CD4-positive, CD25-positive, alpha-beta regulatory T cell (primary cell): ENCODE data around the gene GCAT. TPM values are rescaled to one million over a fixed set of nuclear protein-coding genes. Genes with fewer than 3 reads are reported as not detected.

ENCODE experiments used
- ATAC-seq, 2 donors: fragments of 150-1000 bp; cut with Tn5 transposase; one replicate each; pipeline ENCODE4 v1.10.0; 2021; ENCODE audit warnings: low read depth in 2 of 2, moderate number of reproducible peaks in 2 of 2, moderate library complexity in 1 of 2
- DNase-seq, 3 donors: peaks; one replicate each; pipeline versions ENCODE4 v3.0.0 to v3.0.0-alpha.2; 2012 to 2022; ENCODE audit warnings: mixed read lengths in 1 of 3
- H3K27ac ChIP-seq: one replicate; pipeline ENCODE4 v1.7.0; 2013; ENCODE audit warnings: mild to moderate bottlenecking, low read length; ENCODE audit not compliant: insufficient read depth, poor library complexity, severe bottlenecking
- H3K27me3 ChIP-seq: one replicate; pipeline ENCODE4 v1.7.0; 2013; ENCODE audit warnings: low read length; ENCODE audit not compliant: control insufficient read depth, insufficient read depth
- H3K36me3 ChIP-seq: one replicate; pipeline ENCODE4 v1.7.0; 2013; ENCODE audit warnings: mild to moderate bottlenecking, low read length, moderate library complexity; ENCODE audit not compliant: control insufficient read depth, insufficient read depth
- H3K4me1 ChIP-seq: 2 replicates; pipeline ENCODE4 v1.7.0; 2013; ENCODE audit warnings: mild to moderate bottlenecking, low read length; ENCODE audit not compliant: insufficient read depth, control insufficient read depth, poor library complexity, severe bottlenecking
- H3K4me3 ChIP-seq: one replicate; pipeline ENCODE4 v1.7.0; 2013; ENCODE audit warnings: low read depth, mild to moderate bottlenecking, low read length, moderate library complexity
- H3K9me3 ChIP-seq, 2 experiments: 1 replicate in 1 of 2; 2 replicates in 1 of 2; pipeline ENCODE4 v1.7.0; 2013; ENCODE audit warnings: low read length in 2 of 2, mild to moderate bottlenecking in 1 of 2, moderate library complexity in 1 of 2; ENCODE audit not compliant: control insufficient read depth in 2 of 2
- H3K27ac Mint-ChIP-seq, 3 donors: one replicate each; pipeline ENCODE4 v1.8.0; 2020 to 2022; ENCODE audit warnings: mild to moderate bottlenecking in 3 of 3, mixed read lengths in 3 of 3, moderate library complexity in 2 of 3
- H3K27me3 Mint-ChIP-seq: one replicate; pipeline ENCODE4 v1.8.0; 2022; ENCODE audit warnings: mild to moderate bottlenecking, mixed read lengths
- H3K36me3 Mint-ChIP-seq: one replicate; pipeline ENCODE4 v1.8.0; 2020; ENCODE audit warnings: mixed read lengths
- H3K4me1 Mint-ChIP-seq, 4 donors: one replicate each; pipeline ENCODE4 v1.8.0; 2020 to 2022; ENCODE audit warnings: mixed read lengths in 4 of 4, mild to moderate bottlenecking in 1 of 4
- H3K4me3 Mint-ChIP-seq, 4 donors: one replicate each; pipeline ENCODE4 v1.8.0; 2020 to 2022; ENCODE audit warnings: mild to moderate bottlenecking in 4 of 4, mixed read lengths in 4 of 4, moderate library complexity in 3 of 4
- H3K9me3 Mint-ChIP-seq, 7 donors: one replicate each; pipeline ENCODE4 v1.8.0; 2020 to 2022; ENCODE audit warnings: mixed read lengths in 7 of 7, mild to moderate bottlenecking in 3 of 7, moderate library complexity in 2 of 7
- polyA plus RNA-seq, 4 donors: library from polyadenylated mRNA; unstranded; fragments of 300-500 nt; fragmentation: Illumina TruSeq; gene quantifications; one replicate each; pipeline ENCODE4 v1.2.3, GENCODE V29; 2021
- total RNA-seq: library from RNA; stranded (reverse); gene quantifications from one replicate; pipeline ENCODE4 v1.2.3, GENCODE V29; 2022

The GCAT gene
- total and polyA plus RNA-seq, 5 donors from 2014 or later, result 0.45 to 2.0 (median 1.4) TPM

DNA sequence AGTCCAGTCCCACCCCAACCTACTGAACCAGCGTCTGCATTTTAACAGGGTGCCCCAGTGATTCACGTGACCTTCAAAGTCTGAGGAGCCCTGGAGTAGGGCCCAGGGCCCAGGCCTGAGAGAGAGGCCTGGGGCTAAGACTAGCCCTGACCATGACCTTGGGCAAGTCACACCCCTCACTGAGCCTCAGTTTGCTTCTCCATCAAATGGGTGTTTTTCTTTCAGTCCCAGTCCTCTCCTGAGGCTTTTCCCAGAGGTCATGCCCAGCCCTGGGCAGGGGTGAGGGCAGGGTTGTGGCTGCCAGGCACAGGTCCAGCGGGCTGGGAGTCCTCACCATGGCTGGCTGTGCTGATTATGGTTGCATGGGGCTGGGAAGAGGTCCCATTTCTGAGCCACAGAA is 33.0 kb upstream of the GCAT start:
- H3K36me3 ChIP-seq, result peaks cover 18% of the 10 kb centered on the region
- DNase-seq (no peak), ATAC-seq (no peak)
- Mint-ChIP-seq H3K4me1 (peaks cover 0 to 5% (median 0%) of the 10 kb centered on the region in 4 donors), H3K4me3 (no peak overlapping the region), H3K27ac (no peak overlapping the region), H3K27me3 (no peaks in the 10 kb centered on the region), H3K36me3 (peaks cover 14% of the 10 kb centered on the region), H3K9me3 (no peaks in the 10 kb centered on the region)
- no peaks in the 10 kb centered on the region for H3K27me3 ChIP-seq
- no peak overlapping the region for H3K4me3 ChIP-seq
- no peaks in the 10 kb centered on the region for H3K4me1 ChIP-seq
- H3K27ac ChIP-seq, result no peak overlapping the region
- no peaks in the 10 kb centered on the region for H3K9me3 ChIP-seq

- no peak for DNase-seq
- H3K4me3 ChIP-seq, result no peak overlapping the region
- Mint-ChIP-seq H3K9me3 (no peaks in the 10 kb centered on the region), H3K27me3 (no peaks in the 10 kb centered on the region), H3K4me1 (peaks cover 0 to 5% (median 0%) of the 10 kb centered on the region in 4 donors), H3K36me3 (peaks cover 11% of the 10 kb centered on the region), H3K4me3 (no peak overlapping the region), H3K27ac (peak overlapping the region in 1 of 3 donors; percentile 82)
- no peak for ATAC-seq
- no peaks in the 10 kb centered on the region for H3K4me1 ChIP-seq
- H3K36me3 ChIP-seq, result peaks cover 18% of the 10 kb centered on the region
- no peak overlapping the region for H3K27ac ChIP-seq
- H3K27me3 ChIP-seq, result no peaks in the 10 kb centered on the region
- no peaks in the 10 kb centered on the region for H3K9me3 ChIP-seq
Measured at GRCh38 chr22:37775785-37776638, 31.7 kb upstream of the GCAT start.

GRCh38 chr22:37776639-37777005 is 31.1 kb upstream of the GCAT start:
- H3K27me3 ChIP-seq, result no peaks in the 10 kb centered on the region
- no peak overlapping the region for H3K4me3 Mint-ChIP-seq
- H3K36me3 ChIP-seq, result peaks cover 14% of the 10 kb centered on the region
- no peaks in the 10 kb centered on the region for H3K4me1 ChIP-seq
- H3K4me1 Mint-ChIP-seq, result peaks cover 0 to 5% (median 0%) of the 10 kb centered on the region in 4 donors
- no peak overlapping the region for H3K4me3 ChIP-seq
- H3K9me3 Mint-ChIP-seq, result no peaks in the 10 kb centered on the region
- H3K9me3 ChIP-seq, result no peaks in the 10 kb centered on the region
- no peak overlapping the region for H3K27ac ChIP-seq
- H3K36me3 Mint-ChIP-seq, result peaks cover 8% of the 10 kb centered on the region
- H3K27me3 Mint-ChIP-seq, result no peaks in the 10 kb centered on the region
- no peak for DNase-seq
- no peak overlapping the region for H3K27ac Mint-ChIP-seq
- no peak for ATAC-seq

- Mint-ChIP-seq H3K36me3 (peaks cover 8% of the 10 kb centered on the region), H3K27me3 (no peaks in the 10 kb centered on the region), H3K4me1 (peaks cover 0 to 5% (median 0%) of the 10 kb centered on the region in 4 donors), H3K27ac (no peak overlapping the region), H3K9me3 (no peaks in the 10 kb centered on the region), H3K4me3 (no peak overlapping the region)
- H3K4me1 ChIP-seq, result no peaks in the 10 kb centered on the region
- no peaks in the 10 kb centered on the region for H3K9me3 ChIP-seq
- H3K27me3 ChIP-seq, result no peaks in the 10 kb centered on the region
- H3K36me3 ChIP-seq, result peaks cover 10% of the 10 kb centered on the region
- no peak overlapping the region for H3K27ac ChIP-seq
- no peak overlapping the region for H3K4me3 ChIP-seq
- DNase-seq (no peak), ATAC-seq (no peak)
Measured at GRCh38 chr22:37777122-37777687, 30.5 kb upstream of the GCAT start.

- no peak for ATAC-seq
Measured at GRCh38 chr22:37778370-37779009, 29.2 kb upstream of the GCAT start.

DNA sequence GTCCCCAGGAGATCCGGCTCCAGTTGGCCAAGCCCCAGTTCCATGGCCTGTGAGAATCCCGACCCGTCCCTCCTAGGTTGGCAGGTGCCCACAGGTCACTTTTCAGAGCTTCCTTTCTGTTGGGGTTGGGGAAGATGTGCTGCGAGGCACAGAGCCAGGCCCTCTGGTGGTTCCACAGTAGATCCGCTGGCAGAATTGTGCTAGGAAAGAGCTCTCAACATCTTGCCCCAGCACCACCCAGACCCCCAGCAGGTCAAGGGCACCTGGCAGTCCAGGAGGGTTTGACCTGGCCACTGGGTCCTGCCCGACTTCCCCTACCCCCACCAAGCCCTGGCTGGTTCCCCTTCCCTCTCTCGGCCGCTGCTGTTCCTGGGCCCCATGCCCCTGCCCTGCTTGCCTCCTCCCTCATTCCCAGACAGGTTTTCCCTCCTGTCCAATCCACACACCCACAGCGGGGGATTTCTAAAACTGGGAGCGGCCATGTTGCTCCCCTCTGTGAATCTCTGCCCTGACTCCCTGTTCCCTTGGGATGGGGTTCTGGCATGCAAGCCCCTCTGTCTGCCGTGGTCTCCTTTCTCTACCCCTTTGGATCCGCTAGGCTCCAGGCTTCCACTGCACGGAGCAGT is 26.2 kb upstream of the GCAT start:
- Mint-ChIP-seq H3K4me1 (peaks cover 0 to 1% (median 0%) of the 10 kb centered on the region in 4 donors), H3K4me3 (no peak overlapping the region), H3K36me3 (no peaks in the 10 kb centered on the region), H3K27ac (no peak overlapping the region), H3K9me3 (no peaks in the 10 kb centered on the region), H3K27me3 (no peaks in the 10 kb centered on the region)
- no peak for ATAC-seq
- Histone ChIP-seq H3K27ac (no peak overlapping the region), H3K4me1 (no peaks in the 10 kb centered on the region), H3K9me3 (no peaks in the 10 kb centered on the region), H3K4me3 (no peak overlapping the region), H3K27me3 (no peaks in the 10 kb centered on the region), H3K36me3 (no peaks in the 10 kb centered on the region)
- DNase-seq, result no peak

More at GRCh38 chr22:37778370-37779009, 29.2 kb upstream of the GCAT start:
- H3K36me3 Mint-ChIP-seq, result no peaks in the 10 kb centered on the region
- no peaks in the 10 kb centered on the region for H3K9me3 Mint-ChIP-seq
- no peaks in the 10 kb centered on the region for H3K27me3 ChIP-seq
- no peaks in the 10 kb centered on the region for H3K4me1 ChIP-seq
- no peak for DNase-seq
- H3K4me3 ChIP-seq, result no peak overlapping the region
- H3K27ac Mint-ChIP-seq, result no peak overlapping the region
- H3K4me3 Mint-ChIP-seq, result no peak overlapping the region
- no peaks in the 10 kb centered on the region for H3K36me3 ChIP-seq
- H3K27ac ChIP-seq, result no peak overlapping the region
- no peaks in the 10 kb centered on the region for H3K9me3 ChIP-seq
- H3K27me3 Mint-ChIP-seq, result no peaks in the 10 kb centered on the region
- H3K4me1 Mint-ChIP-seq, result peaks cover 0 to 5% (median 0%) of the 10 kb centered on the region in 4 donors

DNA sequence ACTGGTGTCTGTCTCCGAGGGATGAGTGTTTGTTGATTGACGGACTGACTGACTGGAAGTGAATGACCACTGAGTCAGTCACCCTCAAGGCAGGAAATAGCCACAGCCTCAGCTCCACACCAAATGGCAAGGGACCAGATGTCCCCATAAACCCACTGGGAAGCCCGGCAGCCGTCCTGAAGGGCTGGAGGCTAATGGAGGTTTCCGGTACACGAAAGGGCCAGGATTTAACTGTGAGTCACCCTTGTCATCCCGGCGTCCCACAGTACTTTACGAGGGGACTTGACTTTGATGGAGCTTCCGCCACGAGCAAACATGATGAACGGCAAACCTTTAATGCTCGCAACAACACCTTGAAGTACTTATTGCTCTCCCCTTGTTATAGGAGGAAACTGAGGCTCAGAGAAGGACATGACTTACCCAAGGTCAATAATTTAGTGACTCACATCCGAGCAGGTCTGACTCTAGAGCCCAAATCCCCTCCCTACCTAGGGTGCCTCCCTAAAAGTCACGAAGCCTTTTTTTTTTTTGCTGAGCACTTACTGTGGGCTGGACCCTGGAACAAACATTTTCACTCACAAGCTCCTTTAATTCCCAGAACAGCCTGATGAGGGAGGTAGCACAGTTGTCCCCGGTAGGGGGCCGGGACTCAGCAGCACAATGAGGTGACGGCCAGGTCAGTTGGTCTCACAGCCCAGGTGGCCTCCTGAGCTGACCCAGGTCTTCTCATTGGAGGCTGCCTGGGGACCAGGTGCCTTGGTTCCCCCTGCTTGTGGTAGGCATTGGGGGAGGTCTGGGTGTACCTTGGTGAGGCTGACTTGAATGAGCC is 25.2 kb upstream of the GCAT start:
- Mint-ChIP-seq H3K9me3 (no peaks in the 10 kb centered on the region), H3K27me3 (no peaks in the 10 kb centered on the region), H3K4me3 (no peak overlapping the region), H3K27ac (no peak overlapping the region), H3K4me1 (no peaks in the 10 kb centered on the region), H3K36me3 (no peaks in the 10 kb centered on the region)
- Histone ChIP-seq H3K4me1 (no peaks in the 10 kb centered on the region), H3K36me3 (no peaks in the 10 kb centered on the region), H3K27ac (no peak overlapping the region), H3K4me3 (no peak overlapping the region), H3K27me3 (no peaks in the 10 kb centered on the region), H3K9me3 (no peaks in the 10 kb centered on the region)
- ATAC-seq (no peak), DNase-seq (no peak)
